Activated naive CD4-positive, alpha-beta T cell treated with anti-CD3 and anti-CD28 coated beads for 36 hours (primary cell): ENCODE data around the gene TM9SF3. TPM values are rescaled to one million over a fixed set of nuclear protein-coding genes. Genes with fewer than 3 reads are reported as not detected.

ENCODE experiments used
- CTCF ChIA-PET: fragments of 350-600 bp; sonication (Branson Sonifier 250); formaldehyde crosslinking; loops from one replicate; lab custom pipeline; 2021; ENCODE audit warnings: antibody characterized with exemption; lab: Charles Lee
- DNase-seq: peaks from one replicate; pipeline ENCODE4 v3.0.0-alpha.2; 2020
- H3K27ac Mint-ChIP-seq: one replicate; pipeline ENCODE4 v1.8.0; 2021; ENCODE audit warnings: mild to moderate bottlenecking, mixed read lengths
- H3K27me3 Mint-ChIP-seq: one replicate; pipeline ENCODE4 v1.8.0; 2021; ENCODE audit warnings: low read depth, mixed read lengths
- H3K36me3 Mint-ChIP-seq: one replicate; pipeline ENCODE4 v1.8.0; 2021; ENCODE audit warnings: low read depth, mixed read lengths
- H3K4me1 Mint-ChIP-seq: one replicate; pipeline ENCODE4 v1.8.0; 2021; ENCODE audit warnings: low read depth, mixed read lengths
- H3K4me3 Mint-ChIP-seq: one replicate; pipeline ENCODE4 v1.8.0; 2021; ENCODE audit warnings: mild to moderate bottlenecking, moderate library complexity, mixed read lengths
- H3K9me3 Mint-ChIP-seq: one replicate; pipeline ENCODE4 v1.8.0; 2021; ENCODE audit warnings: mixed read lengths
- intact Hi-C: fragments of 100-400 bp; cut with micrococcal nuclease; formaldehyde crosslinking; loops from one replicate; pipeline ENCODE4 v1.15.1; 2023
- total RNA-seq, 2 experiments: library from RNA; stranded (reverse); gene quantifications; one replicate each; pipeline ENCODE4 v1.2.3, GENCODE V29; 2021

Gene TM9SF3
- total RNA-seq, 2 experiments from 2014 or later, result 39.6 to 41.0 TPM

DNA sequence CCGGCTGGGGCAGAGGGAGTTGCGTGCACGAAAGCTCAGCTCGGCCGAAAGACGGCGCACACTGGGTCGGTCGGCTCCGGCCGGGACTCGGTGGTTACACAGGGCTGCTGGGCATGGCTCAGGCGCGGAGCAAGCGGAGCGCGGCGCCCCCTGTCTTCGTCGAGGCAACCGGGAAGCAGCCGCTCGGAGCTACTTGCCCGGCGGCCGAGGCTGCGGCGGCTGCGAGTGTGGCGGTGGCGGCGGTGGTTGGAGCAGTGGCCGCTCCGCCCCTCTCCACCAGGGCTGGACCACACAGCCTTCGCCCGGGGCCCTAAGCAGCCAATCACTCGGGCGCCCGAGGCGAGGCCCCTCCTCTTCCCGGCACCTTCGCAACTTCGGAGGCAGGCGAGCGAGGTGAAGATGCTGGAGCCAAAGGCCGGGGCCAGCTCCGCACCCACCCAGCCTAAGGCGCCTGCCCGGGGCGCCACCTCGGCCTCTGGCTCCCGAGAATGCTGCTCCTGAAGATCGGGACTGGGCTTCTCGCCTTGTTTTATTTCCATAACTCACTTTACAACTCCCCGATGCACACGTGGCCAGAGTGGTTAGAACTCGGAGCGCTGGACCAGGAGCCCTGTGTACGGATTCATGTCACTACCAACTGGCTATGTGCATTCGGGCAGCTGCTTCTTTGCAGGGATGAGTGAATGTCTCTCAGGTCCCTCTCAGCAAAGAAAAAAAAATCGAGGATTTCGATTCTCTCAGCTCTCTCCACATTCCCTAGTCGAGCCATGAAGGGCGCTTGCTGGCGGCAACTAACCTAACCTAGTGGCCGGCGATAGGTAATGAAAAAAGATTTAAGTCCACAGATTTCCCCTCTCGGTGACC, 72.9 kb downstream of the TM9SF3 start, which contains the start of gene TLL2:
TSS of gene TLL2 (minus strand) at position 229 of the 864 bp plus-strand sequence. CDS start 241 bp downstream, outside the sequence.
- Mint-ChIP-seq H3K36me3 (no peaks in the 10 kb centered on the region), H3K4me1 (peaks cover 14% of the 10 kb centered on the region), H3K4me3 (peak within 1 kb of the TSS; percentile 61), H3K9me3 (no peaks in the 10 kb centered on the region), H3K27ac (no peak within 1 kb of the TSS), H3K27me3 (peaks cover 44% of the 10 kb centered on the region)
- DNase-seq, result peak; percentile 69
- intact Hi-C loops, result loop anchor here (1.0 to 2.0 kb wide), 3 partner anchors 75 to 317 kb away; no protein-coding TSS in a partner anchor
- CTCF ChIA-PET, result interaction anchor here (0.6 to 2.3 kb wide), 17 partner anchors 9 to 716 kb away, joined by 3 to 13 read pairs (median 3); no protein-coding TSS in a partner anchor

DNA sequence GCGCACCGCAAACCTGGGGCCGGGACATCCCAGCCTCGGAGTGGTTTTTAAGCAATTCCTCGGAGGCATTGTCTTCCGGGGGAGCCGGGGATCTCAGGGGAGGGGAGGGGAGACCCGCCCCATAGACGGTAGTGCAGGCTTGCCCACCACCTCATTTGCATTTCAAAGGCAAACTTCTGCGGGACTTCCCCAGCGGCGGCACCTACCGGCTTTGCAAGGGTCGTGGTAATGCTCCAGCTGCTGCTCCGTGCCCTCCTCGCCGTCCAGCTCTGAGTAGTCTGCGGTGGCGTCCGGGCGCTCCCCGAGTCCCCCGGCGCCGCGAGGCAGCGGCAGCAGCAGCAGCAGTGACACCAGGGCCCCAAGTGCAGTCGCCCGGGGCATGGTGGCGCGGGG, 73.5 kb downstream of the TM9SF3 start:
- Mint-ChIP-seq H3K9me3 (no peaks in the 10 kb centered on the region), H3K36me3 (no peaks in the 10 kb centered on the region), H3K4me1 (peaks cover 14% of the 10 kb centered on the region), H3K4me3 (peak overlapping the region; percentile 61), H3K27me3 (peaks cover 45% of the 10 kb centered on the region), H3K27ac (no peak overlapping the region)
- peak; percentile 65 for DNase-seq
- CTCF ChIA-PET, result interaction anchor here (0.7 to 2.3 kb wide), 12 partner anchors 10 to 715 kb away, joined by 3 to 13 read pairs (median 3); no protein-coding TSS in a partner anchor
- intact Hi-C loops, result loop anchor here (1.0 to 2.0 kb wide), 3 partner anchors 76 to 318 kb away; no protein-coding TSS in a partner anchor

DNA sequence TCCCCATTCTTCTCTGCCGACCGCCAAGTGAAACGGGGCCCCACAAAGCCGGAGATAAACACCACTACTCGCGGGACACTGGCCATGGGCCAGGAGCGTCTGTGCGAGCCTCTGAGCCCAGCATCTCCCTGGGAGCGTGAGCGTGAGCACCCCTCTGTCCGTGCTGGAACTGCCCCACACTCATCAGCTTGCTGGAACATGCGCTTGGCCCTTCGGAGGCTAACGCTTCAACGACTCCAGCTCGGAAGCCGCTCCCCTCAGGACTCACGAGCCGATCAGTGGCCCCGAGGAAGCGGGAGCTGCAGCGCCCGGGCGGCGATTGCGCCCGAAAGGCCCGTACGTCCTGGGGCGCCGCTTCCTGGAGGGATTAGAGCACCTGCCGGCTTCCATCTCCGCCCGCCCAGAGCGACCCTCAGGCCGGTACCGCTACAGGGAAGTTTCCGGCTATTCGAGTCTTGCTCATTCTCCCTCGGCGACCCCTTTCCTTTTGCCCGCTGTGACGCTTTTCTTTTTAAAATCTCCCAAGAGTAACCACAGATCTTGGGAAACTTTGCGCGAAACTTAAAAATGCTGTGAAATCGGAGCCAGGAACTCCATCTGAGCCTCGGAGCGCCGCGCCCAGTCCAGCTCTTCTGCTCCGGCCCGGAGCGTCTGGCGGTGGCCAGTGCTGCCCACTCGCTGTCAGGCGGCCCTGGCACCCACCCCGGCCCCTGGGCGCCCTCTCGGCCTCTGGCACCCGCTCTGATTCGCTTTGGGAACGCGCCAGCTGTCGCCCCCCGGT, 74.1 kb downstream of the TM9SF3 start:
- peaks cover 14% of the 10 kb centered on the region for H3K4me1 Mint-ChIP-seq
- H3K27ac Mint-ChIP-seq, result no peak overlapping the region
- intact Hi-C loops, result loop anchor here (1.0 to 2.0 kb wide), 3 partner anchors 77 to 318 kb away; no protein-coding TSS in a partner anchor
- H3K36me3 Mint-ChIP-seq, result no peaks in the 10 kb centered on the region
- no peaks in the 10 kb centered on the region for H3K9me3 Mint-ChIP-seq
- DNase-seq, result no peak
- H3K27me3 Mint-ChIP-seq, result peaks cover 45% of the 10 kb centered on the region
- peak overlapping the region; percentile 61 for H3K4me3 Mint-ChIP-seq
- CTCF ChIA-PET, result interaction anchor here (0.7 to 2.3 kb wide), 8 partner anchors 10 to 204 kb away, joined by 3 to 13 read pairs (median 3); no protein-coding TSS in a partner anchor

GRCh38 chr10:96511044-96511945, 75.5 kb downstream of the TM9SF3 start:
- Mint-ChIP-seq H3K27me3 (peaks cover 41% of the 10 kb centered on the region), H3K4me3 (no peak overlapping the region), H3K36me3 (no peaks in the 10 kb centered on the region), H3K4me1 (peaks cover 14% of the 10 kb centered on the region), H3K9me3 (no peaks in the 10 kb centered on the region), H3K27ac (no peak overlapping the region)
- intact Hi-C loops, result loop anchor here (1.0 kb wide), 1 partner anchor 136 kb away; no protein-coding TSS in a partner anchor
- DNase-seq, result peak; percentile 47
- CTCF ChIA-PET, result interaction anchor here (0.7 to 3.0 kb wide), 8 partner anchors 9 to 400 kb away, joined by 3 to 16 read pairs (median 6); no protein-coding TSS in a partner anchor

DNA sequence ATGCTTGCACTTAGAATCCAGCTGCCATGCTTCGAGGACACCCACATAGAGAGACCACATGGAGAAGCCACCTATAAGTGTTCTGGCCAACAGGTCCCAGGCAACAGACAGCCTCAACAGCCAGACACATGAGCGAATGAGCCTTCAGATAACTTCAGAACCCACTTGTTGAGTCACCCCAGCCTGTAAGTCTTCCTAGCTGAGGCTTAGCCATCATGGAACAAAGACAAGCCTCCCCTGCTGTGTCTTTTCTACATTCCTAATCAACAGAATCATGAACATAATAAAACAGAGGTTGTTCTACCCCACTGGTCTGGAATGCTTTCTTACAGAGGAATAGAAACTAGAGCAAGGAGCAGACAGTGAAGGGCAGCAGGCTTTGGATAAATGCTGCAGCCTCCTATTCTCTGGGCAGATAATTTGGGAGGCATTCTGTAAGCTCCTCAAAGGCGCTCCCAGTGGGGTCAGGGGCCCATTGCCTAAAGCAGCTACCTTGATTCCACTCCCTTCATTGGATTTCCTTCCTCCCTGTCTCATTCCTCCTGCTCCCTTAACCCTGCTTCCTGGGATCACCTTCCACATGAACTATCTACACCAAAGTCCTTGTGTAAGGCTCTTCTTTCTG, 77.7 kb downstream of the TM9SF3 start:
- intact Hi-C loops, result no loop called here
- Mint-ChIP-seq H3K27me3 (peaks cover 25% of the 10 kb centered on the region), H3K9me3 (no peaks in the 10 kb centered on the region), H3K4me1 (peaks cover 9% of the 10 kb centered on the region), H3K27ac (no peak overlapping the region), H3K36me3 (no peaks in the 10 kb centered on the region), H3K4me3 (no peak overlapping the region)
- no peak for DNase-seq
- CTCF ChIA-PET, result interaction anchor here (1.9 to 3.0 kb wide), 3 partner anchors 11 to 135 kb away, joined by 6 to 16 read pairs (median 7); no protein-coding TSS in a partner anchor

- no peaks in the 10 kb centered on the region for H3K36me3 Mint-ChIP-seq
- peaks cover under 1% of the 10 kb centered on the region for H3K4me1 Mint-ChIP-seq
- H3K27me3 Mint-ChIP-seq, result peaks cover 15% of the 10 kb centered on the region
- no peak overlapping the region for H3K27ac Mint-ChIP-seq
- no peaks in the 10 kb centered on the region for H3K9me3 Mint-ChIP-seq
- CTCF ChIA-PET, result no interaction called here
- no peak overlapping the region for H3K4me3 Mint-ChIP-seq
- intact Hi-C loops, result no loop called here
- DNase-seq, result no peak
Measured at GRCh38 chr10:96507044-96507443, 79.8 kb downstream of the TM9SF3 start.

- no peak for DNase-seq
- CTCF ChIA-PET, result no interaction called here
- no peak overlapping the region for H3K4me3 Mint-ChIP-seq
- no peaks in the 10 kb centered on the region for H3K4me1 Mint-ChIP-seq
- intact Hi-C loops, result no loop called here
- H3K9me3 Mint-ChIP-seq, result no peaks in the 10 kb centered on the region
- no peak overlapping the region for H3K27ac Mint-ChIP-seq
- H3K27me3 Mint-ChIP-seq, result peaks cover 6% of the 10 kb centered on the region
- H3K36me3 Mint-ChIP-seq, result no peaks in the 10 kb centered on the region
Measured at GRCh38 chr10:96505150-96506136, 81.4 kb downstream of the TM9SF3 start.

GRCh38 chr10:96502561-96503282, 84.1 kb downstream of the TM9SF3 start:
- Mint-ChIP-seq H3K4me1 (no peaks in the 10 kb centered on the region), H3K9me3 (no peaks in the 10 kb centered on the region), H3K27ac (no peak overlapping the region), H3K36me3 (no peaks in the 10 kb centered on the region), H3K27me3 (peaks cover 3% of the 10 kb centered on the region), H3K4me3 (no peak overlapping the region)
- intact Hi-C loops, result no loop called here
- no peak for DNase-seq
- CTCF ChIA-PET, result interaction anchor here (1.1 to 1.9 kb wide), 2 partner anchors 8 to 11 kb away, joined by 3 to 9 read pairs; partner anchors contain the start of gene TLL2

DNA sequence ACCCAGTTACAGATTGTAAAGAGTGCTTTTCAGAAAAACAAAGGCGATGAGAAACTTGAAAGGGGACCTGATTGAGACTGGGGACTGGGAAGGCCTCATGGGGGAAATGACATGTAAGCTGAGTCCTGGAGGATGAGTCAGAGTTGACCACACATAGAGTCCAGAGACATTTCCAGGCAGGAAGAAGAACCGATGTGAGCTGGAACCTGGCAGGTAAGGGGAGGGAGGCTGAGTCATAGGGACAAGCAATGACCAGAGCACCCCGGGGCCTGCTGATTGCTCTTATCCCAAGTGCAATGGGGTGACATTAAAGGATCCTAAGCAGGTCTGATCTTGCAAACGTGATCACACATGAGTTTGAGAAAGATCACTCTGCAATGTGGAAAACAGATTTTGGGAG, 84.8 kb downstream of the TM9SF3 start:
- H3K36me3 Mint-ChIP-seq, result no peaks in the 10 kb centered on the region
- H3K4me1 Mint-ChIP-seq, result no peaks in the 10 kb centered on the region
- CTCF ChIA-PET, result interaction anchor here (1.1 to 1.9 kb wide), 2 partner anchors 9 to 12 kb away, joined by 3 to 9 read pairs; partner anchors contain the start of gene TLL2
- H3K4me3 Mint-ChIP-seq, result no peak overlapping the region
- H3K27ac Mint-ChIP-seq, result no peak overlapping the region
- peaks cover 5% of the 10 kb centered on the region for H3K27me3 Mint-ChIP-seq
- intact Hi-C loops, result no loop called here
- no peaks in the 10 kb centered on the region for H3K9me3 Mint-ChIP-seq
- no peak for DNase-seq
